Inflammatory macrophage treated with lipopolysaccharide for 4 hours (primary cell): ENCODE results near the gene NLGN1.
A peak's percentile ranks its signal among the peaks of the same experiment; 100 is the strongest.

ENCODE experiments used
- DNase-seq: peaks from one replicate; pipeline ENCODE4 v3.0.0-alpha.2; 2020

The NLGN1 gene

DNA sequence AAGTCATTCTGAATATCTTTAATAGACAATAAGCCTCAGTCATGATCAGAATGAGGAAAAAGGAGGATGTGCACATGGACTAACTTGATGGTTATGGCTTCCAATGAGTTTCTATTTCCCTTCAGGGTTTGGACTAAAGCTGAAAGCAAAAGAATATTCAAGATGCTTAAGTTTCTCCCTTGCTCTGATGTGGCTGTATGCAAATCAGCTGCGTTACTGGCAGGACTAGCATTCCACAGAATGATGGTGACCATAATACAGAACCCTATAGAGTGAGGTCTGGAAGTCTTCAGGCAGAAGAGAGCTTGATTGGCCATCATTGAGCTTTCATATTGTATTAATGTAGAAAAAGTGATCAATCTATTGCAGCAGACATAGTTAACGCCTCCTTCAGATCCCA lies 466.0 kb downstream of the NLGN1 start:
- peak; percentile 1 for DNase-seq

DNA sequence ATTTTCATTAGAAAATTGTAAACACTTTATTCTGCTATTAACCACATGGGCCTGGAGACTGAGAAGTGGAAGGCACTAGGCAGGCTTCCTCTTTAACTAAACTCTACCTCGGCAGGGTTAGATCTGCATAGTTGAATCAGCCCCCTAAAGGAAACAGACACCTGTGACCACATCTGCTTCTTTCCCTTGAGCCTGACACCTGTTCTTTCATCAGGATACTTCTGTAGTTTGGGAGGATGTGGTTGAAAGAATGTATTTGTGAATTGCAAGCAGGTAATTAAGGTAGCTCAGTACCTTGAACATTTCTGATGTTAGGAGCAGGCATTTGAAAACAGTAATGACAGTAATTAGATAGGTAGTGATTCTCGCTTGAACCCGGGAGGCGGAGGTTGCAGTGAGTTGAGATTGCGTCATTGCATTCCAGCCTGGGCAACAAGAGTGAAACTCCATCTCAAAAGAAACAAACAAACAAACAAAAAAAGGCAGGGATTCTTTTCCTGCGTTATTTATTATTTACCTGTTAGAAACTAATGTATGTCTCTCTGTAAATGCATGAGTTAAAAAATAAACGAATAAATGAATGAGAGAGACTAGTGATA lies 468.5 kb downstream of the NLGN1 start:
- DNase-seq, result no peak

DNA sequence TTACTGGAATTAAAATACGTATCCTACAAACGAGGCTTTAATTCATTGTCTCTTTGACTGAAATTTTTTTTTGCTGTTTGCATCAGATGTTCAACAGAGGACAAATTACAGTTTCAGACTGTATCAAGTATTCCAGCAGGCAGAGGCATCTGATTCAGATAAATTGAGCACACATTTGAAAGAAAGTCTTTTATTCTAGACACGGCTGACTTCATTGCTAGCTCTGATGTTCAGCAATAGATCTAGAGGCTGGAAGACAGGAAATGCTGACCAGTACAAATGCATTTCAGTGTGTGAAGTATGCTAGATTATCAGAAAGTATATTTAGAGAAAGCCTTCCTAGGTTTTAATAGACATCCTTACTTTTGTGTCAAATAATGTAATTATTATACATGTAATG lies 472.2 kb downstream of the NLGN1 start:
- DNase-seq, result no peak

DNA sequence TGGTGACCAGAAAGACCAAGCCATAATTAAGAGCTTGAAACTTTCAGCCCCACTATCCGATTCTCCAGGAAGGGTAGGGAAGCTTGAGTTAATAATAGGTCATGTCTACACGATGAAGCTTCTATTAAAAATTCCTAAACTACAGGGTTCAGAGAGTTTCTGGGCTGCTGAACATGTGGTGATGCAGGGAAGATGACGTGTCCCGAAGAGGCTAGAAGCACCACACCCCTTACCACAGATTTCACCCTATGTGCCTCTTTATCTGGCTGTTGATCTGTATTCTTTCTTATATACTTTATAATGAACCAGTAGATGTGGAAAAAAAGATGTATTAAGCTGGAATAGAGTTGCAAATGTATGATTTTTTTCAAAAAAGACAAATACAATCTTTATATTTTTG lies 473.4 kb downstream of the NLGN1 start:
- no peak for DNase-seq

DNA sequence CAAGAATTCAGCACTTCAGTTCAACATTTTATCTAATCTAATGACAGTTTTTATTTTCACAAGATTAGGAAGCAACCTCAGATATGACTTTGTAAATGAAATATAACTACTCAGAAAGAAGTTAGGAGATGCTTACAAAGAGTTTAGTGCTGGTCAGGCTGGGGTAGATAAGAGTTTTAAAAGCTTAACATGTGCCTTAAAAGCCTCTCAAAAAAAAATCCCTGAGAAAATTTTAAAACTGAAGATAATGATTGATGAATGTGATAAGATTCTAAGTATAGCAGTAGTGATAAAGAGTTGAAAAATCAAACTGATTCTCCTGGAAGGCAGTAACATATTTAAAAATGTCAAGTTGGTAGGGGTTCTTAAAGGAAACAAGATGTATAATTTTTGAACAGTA lies 478.2 kb downstream of the NLGN1 start:
- DNase-seq, result no peak

DNA sequence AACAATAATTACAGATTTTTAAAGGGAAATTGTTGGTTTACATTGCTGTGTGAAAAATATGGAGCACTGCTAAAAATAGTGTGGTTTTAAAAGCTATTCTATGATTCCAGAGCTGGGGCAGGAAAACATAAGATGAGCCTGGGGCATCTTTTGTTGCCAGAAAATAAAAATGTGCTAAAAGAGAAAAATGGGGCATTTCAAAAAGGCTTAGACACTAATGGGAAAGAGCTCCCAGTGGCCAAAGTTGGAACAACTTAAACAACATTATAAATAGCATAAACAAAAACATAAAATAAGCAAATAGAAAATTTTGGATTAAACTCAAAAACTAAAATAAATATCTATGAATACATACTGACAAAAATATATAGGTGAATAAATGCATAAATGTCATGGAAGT lies 478.9 kb downstream of the NLGN1 start:
- DNase-seq, result no peak

DNA sequence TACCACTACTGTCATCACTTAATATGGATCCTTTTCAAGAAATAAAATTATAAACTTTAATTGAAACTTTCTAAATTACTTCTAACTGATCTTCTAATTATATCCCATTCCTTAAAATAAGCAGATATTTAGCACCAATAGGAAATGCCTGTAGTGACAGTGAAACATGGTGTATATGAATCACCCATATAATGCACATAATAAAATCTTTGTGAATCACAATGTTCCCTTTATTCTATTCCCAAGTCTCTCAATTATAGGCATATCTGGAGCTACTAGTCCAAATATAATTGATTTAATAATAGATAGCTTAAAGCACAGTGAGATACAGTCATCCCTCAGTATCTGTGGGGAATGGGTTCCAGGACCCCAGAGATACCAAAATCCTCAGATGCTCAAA lies 490.3 kb downstream of the NLGN1 start:
- no peak for DNase-seq

DNA sequence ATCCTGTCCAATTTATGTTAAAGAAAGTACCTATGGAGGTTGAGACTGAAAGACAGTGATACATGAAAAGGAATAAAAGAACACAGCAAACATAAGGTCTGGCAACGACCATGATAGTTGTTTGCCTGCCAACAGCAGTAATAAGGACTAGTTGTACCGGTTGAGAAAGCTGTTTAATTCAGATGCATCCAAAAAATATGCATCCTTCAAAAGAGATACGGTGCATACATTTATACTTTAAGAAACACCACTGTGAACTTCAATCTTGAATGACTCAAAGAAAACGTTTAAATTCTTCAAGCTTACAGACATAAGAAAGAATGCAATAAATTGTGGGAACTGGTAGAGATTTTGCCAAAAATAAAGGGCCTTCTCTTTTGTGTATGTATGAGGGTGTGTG lies 492.1 kb downstream of the NLGN1 start:
- no peak for DNase-seq

DNA sequence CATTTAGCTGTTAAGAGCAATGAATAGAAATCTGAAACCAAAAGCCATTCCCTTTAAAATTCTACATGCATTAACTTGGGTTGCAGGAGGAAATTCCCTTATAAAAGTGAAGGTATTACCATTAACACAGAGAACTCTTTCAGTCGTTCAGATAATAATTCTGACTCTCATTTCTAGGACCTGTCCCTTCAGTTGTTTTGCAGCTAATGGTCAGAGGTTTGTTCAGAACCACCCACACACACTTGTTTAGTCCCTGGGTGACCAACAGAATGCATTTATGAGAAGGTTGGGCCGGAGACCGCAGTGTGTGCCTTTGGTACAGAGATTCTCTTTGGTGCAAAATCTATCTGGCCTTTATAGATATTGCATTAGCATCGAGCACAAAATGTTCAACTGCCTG lies 492.5 kb downstream of the NLGN1 start:
- DNase-seq, result no peak

DNA sequence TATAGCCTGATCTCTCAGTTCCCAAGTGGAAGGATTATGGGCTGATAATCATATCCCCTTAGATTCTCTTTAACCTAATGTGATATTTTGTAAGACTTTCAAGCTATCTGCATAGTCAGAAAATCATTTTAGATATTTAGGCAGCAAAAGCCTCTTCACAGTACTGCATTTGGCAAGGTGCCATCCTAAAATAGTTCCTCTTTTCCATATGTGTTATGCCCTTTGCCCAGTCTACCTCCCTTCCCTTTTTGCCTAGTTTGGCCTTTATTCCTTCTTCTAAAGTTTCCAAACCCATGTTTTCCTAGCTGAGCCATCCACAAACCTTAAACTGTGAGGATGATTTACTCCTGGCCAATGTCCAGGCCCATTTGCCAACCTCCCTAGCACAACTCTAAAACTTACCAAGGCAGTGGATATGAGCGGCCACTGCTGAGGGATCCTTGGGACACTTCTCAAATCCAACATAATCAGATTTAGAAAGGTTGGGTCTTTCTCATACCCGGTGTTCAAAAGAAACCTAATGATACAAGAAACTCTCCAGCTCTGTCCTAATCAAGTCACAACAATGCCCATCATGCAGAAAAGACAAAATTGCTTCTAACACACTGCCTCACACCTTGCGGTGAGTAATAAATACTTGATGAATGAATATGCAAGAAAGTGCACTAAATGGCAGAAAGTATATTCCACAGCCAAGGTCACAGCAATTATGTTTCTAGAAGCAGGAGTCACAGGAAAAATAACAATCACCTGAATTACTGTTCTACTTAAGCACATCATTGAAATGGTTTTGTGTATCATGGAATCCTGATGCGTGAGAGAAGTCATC lies 493.9 kb downstream of the NLGN1 start:
- peak; percentile 27 for DNase-seq

DNA sequence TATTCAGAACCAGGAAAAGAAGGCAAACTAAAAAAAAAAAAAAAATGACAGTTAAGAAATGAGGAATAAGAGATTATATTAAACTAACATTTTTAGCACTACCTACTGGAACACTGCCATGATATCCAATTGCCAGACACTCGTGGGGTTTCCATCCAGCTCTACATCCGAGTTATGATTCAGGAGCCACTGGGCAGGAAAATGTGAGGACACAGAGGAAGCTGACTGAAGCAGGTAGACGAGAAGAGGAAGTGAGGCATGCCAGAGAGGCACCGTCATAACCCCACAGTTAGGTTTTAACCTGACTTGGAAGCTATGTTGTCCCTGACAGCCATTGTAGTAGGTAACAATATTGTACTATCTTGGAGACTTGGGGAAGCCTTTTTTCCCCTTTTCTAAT lies 495.0 kb downstream of the NLGN1 start:
- no peak for DNase-seq

DNA sequence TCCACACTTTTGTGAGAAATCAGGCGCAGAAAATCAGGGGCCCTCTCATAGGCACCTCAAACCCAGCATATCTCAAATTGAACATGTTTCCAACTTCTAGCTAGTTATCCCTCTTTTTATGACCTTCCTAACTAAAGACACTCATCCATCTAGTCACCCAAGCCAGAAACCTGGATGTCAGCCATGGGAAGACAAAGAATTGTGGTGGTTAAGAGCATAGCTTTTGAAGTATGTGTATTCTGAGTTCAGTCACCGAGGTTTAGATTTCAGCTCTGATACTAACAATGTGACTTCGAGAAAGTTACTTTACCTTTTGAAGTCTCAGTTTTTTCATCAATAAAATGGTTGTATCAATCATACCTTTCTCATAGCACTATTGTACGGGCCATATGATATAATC lies 495.5 kb downstream of the NLGN1 start:
- DNase-seq, result no peak

DNA sequence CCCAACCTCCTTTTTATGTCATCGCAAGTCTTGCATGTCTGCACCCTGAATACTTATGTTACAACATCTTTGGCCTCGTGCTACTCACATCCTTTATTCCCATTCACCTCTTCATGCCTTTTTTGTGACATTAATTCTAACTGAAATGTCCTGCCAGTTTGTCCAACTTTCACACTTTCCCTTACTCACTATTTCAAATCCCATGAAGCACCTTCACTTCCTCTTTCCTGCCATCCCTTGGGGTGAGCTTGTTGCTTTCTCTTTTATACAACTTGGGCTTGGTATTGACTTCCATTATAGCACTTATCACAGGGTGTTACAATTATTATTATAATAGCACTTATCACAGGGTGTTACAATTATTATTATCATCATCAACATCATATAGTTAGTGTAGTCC lies 496.3 kb downstream of the NLGN1 start:
- no peak for DNase-seq

DNA sequence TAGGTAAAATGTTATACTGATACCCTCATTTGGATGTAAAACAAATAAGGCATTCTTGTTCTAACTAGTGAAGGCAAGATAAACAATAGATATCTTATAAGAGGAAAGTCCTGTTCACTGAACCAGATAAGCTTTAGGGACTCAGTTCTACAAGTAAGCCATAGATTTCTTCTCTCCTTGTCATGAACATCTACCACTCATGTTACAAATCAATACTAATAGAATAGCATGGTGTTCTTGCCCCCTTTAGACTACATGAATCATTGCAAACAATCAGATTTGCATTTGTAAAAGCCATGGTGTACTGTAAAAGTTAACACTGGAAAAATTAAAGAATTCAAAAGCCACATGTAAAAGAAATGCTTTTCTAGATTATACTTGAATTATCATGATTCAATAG lies 500.1 kb downstream of the NLGN1 start:
- no peak for DNase-seq

DNA sequence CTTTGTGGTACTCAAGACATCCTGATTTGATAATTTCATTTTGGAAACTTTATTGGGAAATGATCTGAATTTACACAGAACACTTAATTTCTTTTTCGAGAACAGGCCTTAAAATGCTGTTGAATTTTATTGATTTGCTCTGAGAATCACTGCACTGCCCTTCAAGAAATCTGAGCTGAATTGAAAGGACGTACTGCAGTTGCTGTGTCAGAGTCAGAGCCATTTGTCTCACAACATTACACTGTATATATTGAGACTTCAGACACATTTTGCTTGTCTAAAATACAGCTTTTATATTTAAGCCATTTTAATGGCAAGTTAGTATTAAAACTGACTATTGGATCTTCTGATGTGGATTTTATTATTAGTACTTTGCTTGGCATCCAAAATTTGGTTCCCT lies 504.1 kb downstream of the NLGN1 start:
- DNase-seq, result no peak

DNA sequence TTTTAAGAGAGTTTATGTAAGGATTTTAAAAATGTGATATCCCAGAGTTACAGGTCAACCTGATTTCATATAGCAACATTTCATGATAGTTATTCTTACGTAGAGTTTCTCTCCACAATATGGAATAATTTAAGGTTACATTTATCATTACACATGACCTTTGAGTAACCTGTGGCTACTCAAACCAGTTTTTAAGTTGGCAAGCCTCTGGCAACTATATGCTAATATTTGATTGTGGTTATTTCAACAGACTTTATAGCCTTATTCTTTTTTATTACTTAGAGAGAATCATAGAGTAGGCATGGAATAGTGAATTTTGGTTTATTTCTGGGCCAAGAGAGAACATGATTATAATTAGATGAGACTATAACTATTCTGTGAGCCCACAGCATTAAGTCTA lies 504.9 kb downstream of the NLGN1 start:
- DNase-seq, result no peak

DNA sequence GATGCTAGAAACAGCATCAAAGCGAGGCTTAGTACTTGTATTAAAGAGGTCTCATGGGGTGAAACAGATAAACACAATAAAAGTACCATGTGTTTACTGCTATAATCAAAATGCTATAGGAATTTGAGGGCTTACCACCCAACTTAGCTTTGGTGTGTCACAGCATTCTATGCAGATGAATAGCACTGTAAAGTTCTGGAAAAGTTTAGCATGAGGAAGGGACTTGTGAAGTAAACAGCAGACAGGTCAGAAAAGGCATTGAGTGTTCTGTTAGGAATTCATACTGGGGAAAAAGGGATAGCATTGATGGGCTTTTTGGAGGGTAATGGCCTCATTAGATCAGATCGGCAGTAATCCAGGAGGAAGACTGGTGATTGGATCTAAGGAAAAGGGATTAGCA lies 505.3 kb downstream of the NLGN1 start:
- no peak for DNase-seq

DNA sequence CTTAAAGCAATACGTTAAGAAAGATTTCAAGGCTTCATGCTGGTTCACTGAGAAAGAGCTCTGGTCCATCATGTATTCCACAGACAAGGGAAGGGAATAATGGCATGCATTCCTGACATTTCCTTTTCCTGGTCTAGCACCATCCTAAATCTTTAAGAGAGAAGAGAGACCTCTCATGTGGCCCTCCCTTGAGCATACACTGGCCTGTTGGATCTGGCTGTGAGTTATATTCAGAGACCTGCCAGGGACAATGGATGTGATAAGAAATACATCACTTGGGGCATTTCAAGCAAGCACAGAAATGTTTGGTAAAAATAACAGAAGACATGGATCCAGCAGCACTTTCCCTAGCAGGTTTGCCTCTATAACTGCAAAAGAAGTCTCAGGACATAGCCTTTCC lies 507.8 kb downstream of the NLGN1 start:
- DNase-seq, result no peak

DNA sequence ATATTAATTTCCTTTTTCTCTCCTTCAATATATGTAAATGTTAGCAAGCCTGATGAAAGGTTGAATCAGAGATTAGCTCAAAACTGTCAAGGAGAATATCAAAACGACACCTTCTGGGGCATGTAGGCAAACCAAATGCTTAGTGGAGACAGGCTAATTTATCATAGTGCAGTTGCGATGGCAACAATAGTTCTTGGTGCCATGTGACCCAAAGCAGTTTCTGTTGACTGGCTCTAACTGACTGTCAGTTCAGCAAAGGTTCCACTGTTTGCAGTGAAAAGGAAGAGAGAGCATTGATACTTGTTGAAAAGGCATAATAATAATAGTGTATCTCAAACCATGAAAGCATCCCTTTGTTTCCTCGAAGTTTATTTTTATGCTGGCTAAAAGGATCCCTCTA lies 513.9 kb downstream of the NLGN1 start:
- DNase-seq, result no peak

DNA sequence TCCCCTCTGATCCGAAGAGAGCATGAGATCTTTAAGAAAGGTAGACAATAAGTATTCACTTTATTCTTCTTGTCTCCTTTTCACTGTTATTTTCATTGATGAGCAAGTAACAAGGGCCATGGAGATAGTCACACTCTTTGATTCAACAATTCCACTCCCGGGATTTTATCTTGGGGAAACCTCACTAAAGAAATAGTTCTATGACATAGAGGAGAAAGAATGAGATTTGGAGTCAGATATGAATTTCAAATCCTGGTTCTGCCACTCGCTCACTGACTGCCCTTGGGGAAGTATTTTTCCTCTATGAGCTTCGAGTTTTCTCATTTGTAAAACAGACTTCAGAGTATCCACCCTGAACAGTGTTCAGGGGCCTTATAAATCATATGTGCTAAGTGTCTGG lies 514.6 kb downstream of the NLGN1 start:
- DNase-seq, result no peak

DNA sequence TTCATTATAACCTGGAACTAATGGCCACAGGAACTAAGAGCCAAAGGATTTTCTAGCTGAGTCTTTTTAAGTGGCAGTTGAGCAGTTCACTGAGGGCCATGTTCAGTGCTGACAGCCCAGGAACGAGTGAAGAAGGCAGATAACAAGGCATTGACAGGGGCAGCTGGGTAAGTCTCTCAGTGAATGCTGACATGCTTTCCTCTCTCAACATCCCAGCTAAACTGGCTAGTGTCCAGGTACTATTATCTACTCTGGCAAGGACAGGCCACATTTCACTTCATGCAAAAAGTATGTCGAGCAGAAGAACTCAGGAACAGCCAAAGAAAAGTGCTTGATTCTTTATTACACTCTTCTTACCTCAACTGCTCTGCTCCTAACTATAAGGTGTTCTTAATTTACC lies 515.9 kb downstream of the NLGN1 start:
- DNase-seq, result no peak

DNA sequence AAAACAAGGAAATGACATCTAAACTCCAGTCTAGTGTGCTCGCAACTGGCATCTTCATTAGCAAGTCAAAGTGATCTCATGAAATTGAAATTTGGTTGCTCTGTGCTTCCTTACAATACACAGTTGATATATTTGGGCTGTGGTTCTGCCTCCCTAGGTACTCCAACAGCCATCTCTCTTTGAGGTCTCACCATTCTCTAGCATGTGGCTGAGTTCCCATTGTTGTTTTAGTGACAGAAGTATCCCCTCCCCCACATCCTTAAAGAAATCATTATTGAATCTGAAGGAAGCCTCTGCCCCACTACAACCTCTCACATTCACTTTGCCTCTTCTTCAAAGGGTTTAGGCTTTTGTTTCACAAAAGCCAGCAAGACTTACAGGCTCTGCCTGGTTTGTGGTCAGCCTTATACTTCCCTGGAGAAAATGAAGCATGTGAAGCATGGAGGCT lies 516.5 kb downstream of the NLGN1 start:
- no peak for DNase-seq

DNA sequence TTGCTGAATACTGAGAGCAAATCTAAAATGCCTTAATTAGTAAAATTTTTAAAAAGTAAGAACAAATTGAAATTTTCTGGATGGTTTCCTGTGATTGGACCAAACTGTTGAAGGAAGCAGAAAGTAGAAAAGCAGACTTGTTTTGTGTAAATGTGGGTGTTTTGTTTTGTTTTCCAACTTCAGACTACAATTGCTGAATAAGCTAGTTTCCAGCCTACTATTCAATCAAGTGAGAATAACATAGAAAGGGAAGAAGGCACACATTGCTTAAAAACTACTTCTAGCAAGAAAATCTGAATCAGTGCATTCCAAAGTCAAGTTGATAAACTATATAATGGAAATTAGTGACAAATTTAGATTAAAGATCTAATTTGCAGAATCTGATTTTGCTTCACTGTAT lies 519.3 kb downstream of the NLGN1 start:
- no peak for DNase-seq

DNA sequence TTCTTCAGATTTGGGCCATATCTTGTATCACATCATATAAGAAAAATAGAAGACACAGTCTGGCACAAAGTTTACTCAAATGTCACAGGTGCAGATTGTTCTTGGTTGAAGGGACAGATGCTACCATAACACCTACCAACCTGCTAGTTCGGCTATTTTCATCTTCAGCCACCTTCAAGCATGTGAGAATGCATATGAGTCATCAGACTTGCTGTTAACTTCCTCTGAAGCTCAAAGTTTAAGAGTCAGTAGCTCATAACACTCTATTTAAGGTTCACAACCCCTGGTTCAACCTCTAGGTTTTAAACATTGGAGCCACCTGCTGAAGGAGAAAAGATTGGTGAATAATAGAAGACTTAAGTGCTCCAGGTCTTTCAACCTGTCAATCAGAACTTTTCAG lies 522.8 kb downstream of the NLGN1 start:
- DNase-seq, result no peak

DNA sequence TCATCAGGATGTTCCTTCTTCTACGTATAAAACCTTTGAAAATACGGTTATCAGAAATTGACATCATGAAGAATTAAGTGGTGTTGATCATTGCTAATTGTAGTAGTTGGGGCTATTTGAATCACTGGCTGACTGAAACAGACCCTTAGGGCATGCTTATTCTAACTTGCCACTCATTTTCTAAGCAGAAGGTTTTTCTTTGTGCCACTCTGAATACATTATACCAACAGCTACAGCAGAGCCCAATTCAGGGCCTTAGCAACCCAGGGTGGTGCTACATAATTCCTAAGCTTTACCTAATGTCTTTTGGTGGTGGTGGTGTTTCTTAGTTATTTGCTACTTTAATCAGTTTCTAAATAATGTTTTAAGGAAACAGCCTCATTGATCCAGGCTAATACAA lies 524.2 kb downstream of the NLGN1 start:
- DNase-seq, result no peak
